Colonic mucosa (tissue), 4 donors: ENCODE measurements around the gene MCM3AP. TPM values are rescaled to one million over a fixed set of nuclear protein-coding genes. Genes with fewer than 3 reads are reported as not detected.

Experiments
- DNase-seq: peaks from one replicate; pipeline ENCODE4 v3.0.0-alpha.2; 2020
- H3K27ac ChIP-seq: fragments of 200-600 bp; one replicate; pipeline ENCODE4 v1.8.0; 2021
- H3K27me3 ChIP-seq: fragments of 200-600 bp; one replicate; pipeline ENCODE4 v1.8.0; 2021
- H3K36me3 ChIP-seq: fragments of 200-600 bp; one replicate; pipeline ENCODE4 v1.8.0; 2021
- H3K4me1 ChIP-seq: fragments of 200-600 bp; one replicate; pipeline ENCODE4 v1.8.0; 2021; ENCODE audit warnings: mild to moderate bottlenecking
- H3K4me3 ChIP-seq: fragments of 200-600 bp; one replicate; pipeline ENCODE4 v1.8.0; 2021
- H3K9ac ChIP-seq, 2 donors: one replicate each; pipeline ENCODE4 v1.7.0; 2013; ENCODE audit warnings: control low read depth in 2 of 2, low read depth in 2 of 2, low read length in 2 of 2
- H3K9me3 ChIP-seq: fragments of 200-600 bp; one replicate; pipeline ENCODE4 v1.8.0; 2021
- intact Hi-C: fragments of 100-400 bp; cut with DNase I; formaldehyde crosslinking; loops from one replicate; pipeline ENCODE4 v1.14.1; 2022
- total RNA-seq, 2 donors: library from RNA; stranded (reverse); fragmentation: NEBNext Ultra II Directional in 1 of 2; extraction: Animal tissue kit (Norgen Biotek cat#: 25700) in 1 of 2; gene quantifications; one replicate each; pipeline ENCODE4 v1.2.1, GENCODE V29; 2021
- TF ChIP-seq, protein P1 (sequence below): fragments of 200-600 bp; IDR thresholded peaks from one replicate; pipeline ENCODE4 v1.8.0; 2022; ENCODE audit warnings: antibody characterized with exemption, mild to moderate bottlenecking
- donor health status: healthy.
- donor health status: DM: no; HTN: no; CAD: no.
- donor health status: DM: no; HTN: no; CAD: no.

MCM3AP gene
- total RNA-seq, 2 donors from 2014 or later: 68.4 to 112 TPM

DNA sequence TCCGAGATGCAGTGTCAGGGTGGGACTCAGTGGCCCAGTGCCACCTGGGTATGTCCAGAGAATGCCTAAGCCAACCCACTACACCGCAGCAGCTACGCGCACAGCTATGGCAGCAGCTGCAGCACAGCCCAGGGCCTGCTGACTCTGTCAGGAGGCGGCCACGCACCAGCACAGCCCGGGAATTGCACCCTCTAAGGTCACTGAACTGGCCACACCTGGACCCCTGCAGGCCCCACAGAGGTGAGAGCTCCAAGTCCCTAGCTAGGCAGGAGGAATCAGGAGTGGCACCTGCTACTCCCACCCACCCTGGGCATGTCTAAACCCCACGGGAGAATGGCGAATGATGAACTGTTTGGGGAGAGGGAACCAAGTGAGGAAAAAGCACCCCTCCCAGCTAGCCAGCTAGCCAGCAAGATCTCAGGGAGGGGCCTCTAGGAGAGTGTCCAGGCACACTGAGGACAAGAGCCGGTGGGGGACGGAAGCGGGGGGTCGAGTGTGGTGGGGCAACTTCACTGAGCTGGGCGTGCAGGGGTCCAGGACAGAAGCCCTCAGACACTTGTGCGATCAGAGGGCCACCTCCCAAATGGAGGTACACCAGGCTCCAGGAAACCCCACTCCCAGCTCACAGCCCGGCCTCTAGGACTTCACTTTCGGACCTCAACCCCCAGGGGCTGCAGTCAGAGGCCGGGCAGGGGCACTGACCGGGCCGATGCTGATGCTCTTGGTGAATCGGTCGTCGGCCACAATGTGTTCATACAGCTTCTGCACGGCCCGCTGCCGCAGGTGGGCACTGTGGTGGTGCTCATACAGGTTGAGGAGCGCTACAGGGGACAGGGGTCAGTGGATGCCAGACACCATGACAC is 70.7 kb downstream of the MCM3AP start:
- intact Hi-C loops: no loop called here
- Histone ChIP-seq H3K9me3 (no peaks in the 10 kb centered on the region), H3K36me3 (peaks cover 4% of the 10 kb centered on the region), H3K27me3 (no peaks in the 10 kb centered on the region), H3K27ac (no peak overlapping the region), H3K4me3 (no peak overlapping the region), H3K4me1 (no peaks in the 10 kb centered on the region), H3K9ac (no peak overlapping the region)
- no peak for DNase-seq
- TF ChIP-seq, protein P1, sequence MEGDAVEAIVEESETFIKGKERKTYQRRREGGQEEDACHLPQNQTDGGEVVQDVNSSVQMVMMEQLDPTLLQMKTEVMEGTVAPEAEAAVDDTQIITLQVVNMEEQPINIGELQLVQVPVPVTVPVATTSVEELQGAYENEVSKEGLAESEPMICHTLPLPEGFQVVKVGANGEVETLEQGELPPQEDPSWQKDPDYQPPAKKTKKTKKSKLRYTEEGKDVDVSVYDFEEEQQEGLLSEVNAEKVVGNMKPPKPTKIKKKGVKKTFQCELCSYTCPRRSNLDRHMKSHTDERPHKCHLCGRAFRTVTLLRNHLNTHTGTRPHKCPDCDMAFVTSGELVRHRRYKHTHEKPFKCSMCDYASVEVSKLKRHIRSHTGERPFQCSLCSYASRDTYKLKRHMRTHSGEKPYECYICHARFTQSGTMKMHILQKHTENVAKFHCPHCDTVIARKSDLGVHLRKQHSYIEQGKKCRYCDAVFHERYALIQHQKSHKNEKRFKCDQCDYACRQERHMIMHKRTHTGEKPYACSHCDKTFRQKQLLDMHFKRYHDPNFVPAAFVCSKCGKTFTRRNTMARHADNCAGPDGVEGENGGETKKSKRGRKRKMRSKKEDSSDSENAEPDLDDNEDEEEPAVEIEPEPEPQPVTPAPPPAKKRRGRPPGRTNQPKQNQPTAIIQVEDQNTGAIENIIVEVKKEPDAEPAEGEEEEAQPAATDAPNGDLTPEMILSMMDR: no peak

DNA sequence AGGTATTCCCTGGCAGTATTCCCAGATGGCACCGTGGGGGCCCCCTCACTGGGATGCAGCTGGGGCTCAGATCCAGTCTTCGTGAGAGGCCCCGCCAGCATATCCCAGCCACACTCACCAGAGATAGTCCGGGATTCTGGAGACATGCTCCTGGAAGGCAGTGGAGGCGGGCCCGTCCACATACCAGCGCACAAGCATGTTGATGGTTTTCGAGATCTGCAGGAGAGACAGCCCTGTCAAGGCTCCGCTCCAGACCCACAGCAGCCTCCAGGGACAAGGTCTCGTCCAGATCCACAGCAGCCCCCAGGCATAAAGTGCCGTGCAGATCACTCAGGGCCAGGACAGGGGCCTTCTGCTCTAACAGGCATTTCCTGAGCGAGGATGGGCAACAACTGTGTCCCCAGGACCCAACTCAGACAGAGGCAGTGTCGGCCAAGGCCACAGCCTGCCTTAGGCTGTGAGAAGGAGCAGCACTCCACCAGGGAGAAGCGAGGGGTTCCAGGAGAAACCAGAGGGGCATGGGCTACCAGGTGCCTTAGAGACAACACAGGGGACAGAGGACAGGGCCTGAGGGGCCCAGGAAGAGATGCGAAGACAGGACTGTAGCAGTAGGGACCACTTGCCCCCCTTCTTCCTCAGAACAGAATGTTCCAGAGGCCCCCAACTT is 71.7 kb downstream of the MCM3AP start:
- TF ChIP-seq, protein P1: no peak
- Histone ChIP-seq H3K4me3 (no peak overlapping the region), H3K9me3 (no peaks in the 10 kb centered on the region), H3K9ac (no peak overlapping the region), H3K27me3 (no peaks in the 10 kb centered on the region), H3K4me1 (no peaks in the 10 kb centered on the region), H3K36me3 (peaks cover 4% of the 10 kb centered on the region), H3K27ac (no peak overlapping the region)
- DNase-seq: no peak
- intact Hi-C loops: no loop called here

DNA sequence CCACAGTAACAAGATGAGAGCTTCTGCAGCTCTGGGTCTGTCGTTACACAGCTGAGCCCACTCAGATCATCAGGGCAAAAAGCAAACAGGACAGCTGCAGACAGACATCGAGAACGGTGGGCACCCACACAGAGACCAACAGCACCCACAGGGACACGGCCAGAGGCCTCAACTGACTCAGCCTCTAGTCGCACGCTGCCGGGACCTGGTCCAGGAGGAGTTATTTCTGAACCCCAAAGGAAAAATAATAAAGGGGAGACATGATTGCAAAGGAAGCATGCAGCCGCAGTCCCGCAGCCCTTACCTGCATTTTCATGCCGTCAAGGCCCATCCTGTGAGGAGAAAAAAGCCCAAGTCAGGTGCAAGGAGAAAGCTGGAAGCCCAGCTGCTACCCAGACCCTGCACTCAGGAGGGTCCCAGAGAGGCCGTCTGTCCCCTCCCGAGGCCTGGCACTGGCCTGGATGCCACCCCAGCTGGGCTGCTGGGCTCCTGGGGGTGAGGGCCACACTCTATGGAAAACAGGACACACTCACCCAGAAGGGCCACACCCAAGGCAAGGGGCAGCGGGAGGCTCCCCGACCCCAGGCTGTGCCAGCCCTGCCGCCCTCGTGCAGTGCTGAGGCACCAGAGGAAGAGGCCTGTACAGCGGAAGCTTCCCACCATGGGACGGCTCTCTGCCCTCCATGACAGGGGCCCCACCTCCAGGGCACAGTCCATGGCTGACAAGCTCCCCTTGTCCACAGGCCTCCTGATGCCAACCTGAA is 72.5 kb downstream of the MCM3AP start:
- no peak overlapping the region for H3K9ac ChIP-seq
- no peaks in the 10 kb centered on the region for H3K9me3 ChIP-seq
- H3K27me3 ChIP-seq: no peaks in the 10 kb centered on the region
- peaks cover 4% of the 10 kb centered on the region for H3K36me3 ChIP-seq
- TF ChIP-seq, protein P1: no peak
- intact Hi-C loops: no loop called here
- DNase-seq: no peak
- no peak overlapping the region for H3K4me3 ChIP-seq
- H3K27ac ChIP-seq: no peak overlapping the region
- H3K4me1 ChIP-seq: no peaks in the 10 kb centered on the region

DNA sequence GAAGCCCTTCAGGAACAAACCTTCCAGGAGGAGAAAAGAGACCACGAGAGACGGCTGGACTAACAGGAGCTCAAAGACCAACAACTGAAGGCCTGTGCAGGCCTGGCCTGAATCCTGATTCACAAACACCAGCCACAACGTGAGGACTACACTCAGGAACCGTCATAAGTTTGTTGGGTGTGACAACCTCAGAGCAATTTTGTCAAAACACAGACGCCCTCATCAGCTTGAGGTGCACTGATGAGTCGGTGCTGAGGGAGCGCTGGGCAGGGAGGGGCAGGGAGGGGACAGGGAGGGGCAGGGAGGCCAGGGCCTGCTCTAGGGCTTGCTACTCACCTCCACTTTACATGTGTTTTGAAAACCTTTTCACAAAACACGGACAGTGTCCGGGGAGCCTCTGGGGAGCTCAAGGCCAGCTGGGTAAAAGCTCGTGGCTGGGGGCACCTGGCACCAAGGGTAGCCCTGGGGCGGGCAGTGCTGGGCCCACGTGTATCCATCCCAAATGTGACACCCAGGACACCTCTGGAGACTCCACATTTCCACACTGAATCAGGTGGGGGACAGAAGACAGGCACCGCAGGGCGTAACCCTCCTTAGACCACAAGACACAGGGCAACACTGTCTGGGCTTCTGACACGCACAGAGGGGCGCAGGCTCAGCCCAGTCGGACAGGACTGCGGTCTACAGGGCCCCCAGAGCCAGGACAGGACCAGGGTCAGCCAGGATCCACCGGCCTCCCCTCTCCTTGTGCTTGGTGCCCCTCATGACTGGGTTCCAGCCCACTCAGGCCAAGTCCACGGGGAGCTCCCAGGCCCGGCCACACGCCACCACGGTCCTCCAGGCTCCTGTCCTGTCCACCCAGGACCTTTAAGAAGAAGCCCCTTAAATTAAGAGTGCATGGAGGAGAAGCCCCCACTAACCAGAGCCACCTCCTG is 73.4 kb downstream of the MCM3AP start:
- peaks cover 8% of the 10 kb centered on the region for H3K36me3 ChIP-seq
- H3K27ac ChIP-seq: no peak overlapping the region
- intact Hi-C loops: no loop called here

More for the DNA sequence above, 73.4 kb downstream of the MCM3AP start:
- TF ChIP-seq, protein P1: no peak
- DNase-seq: no peak
- Histone ChIP-seq H3K27me3 (no peaks in the 10 kb centered on the region), H3K4me3 (no peak overlapping the region), H3K4me1 (no peaks in the 10 kb centered on the region), H3K9me3 (no peaks in the 10 kb centered on the region), H3K9ac (no peak overlapping the region)
